Heart right ventricle (tissue), 16 donors: ENCODE measurements around the gene LDB2. TPM values are rescaled to one million over a fixed set of nuclear protein-coding genes. Genes with fewer than 3 reads are reported as not detected.
A peak's percentile ranks its signal among the peaks of the same experiment; 100 is the strongest.

Source experiments
- ATAC-seq, 8 donors: fragments of 200-7000 bp; cut with Tn5 transposase; one replicate each; pipeline ENCODE4 v1.9.1; 2020; ENCODE audit warnings: mild to moderate bottlenecking in 8 of 8, moderate library complexity in 8 of 8, moderate number of reproducible peaks in 1 of 8
- DNase-seq, 2 donors: peaks; one replicate each; pipeline ENCODE4 v3.0.0-alpha.2; 2020
- H3K27ac ChIP-seq, 10 donors: fragments of 200-600 bp; sonication (generic) in 2 of 10; one replicate each; pipeline versions ENCODE4 v1.5.0 to v1.8.0; 2020 to 2022; ENCODE audit warnings: mild to moderate bottlenecking in 3 of 10
- H3K27me3 ChIP-seq, 7 donors: fragments of 200-600 bp; one replicate each; pipeline ENCODE4 v1.8.0; 2021 to 2022; ENCODE audit warnings: mild to moderate bottlenecking in 2 of 7
- H3K36me3 ChIP-seq, 9 donors: fragments of 200-600 bp; sonication (generic) in 1 of 9; one replicate each; pipeline versions ENCODE4 v1.5.0 to v1.8.0; 2020 to 2022; ENCODE audit warnings: mild to moderate bottlenecking in 2 of 9
- H3K4me1 ChIP-seq, 9 donors: fragments of 200-600 bp; sonication (generic) in 1 of 9; one replicate each; pipeline versions ENCODE4 v1.5.0 to v1.8.0; 2020 to 2022; ENCODE audit warnings: mild to moderate bottlenecking in 4 of 9
- H3K4me3 ChIP-seq, 10 donors: fragments of 200-600 bp; sonication (generic) in 2 of 10; one replicate each; pipeline versions ENCODE4 v1.5.0 to v1.8.0; 2020 to 2022; ENCODE audit warnings: mild to moderate bottlenecking in 7 of 10, moderate library complexity in 2 of 10
- H3K9me3 ChIP-seq, 11 donors: fragments of 200-600 bp in 10 of 11; sonication (generic) in 2 of 11; one replicate each; pipeline versions ENCODE4 v1.5.0 to v1.8.0; 2013 to 2022; ENCODE audit warnings: mild to moderate bottlenecking in 2 of 11, control low read depth in 1 of 11, moderate library complexity in 1 of 11
- WGBS, 2 donors: extraction: QIAGEN DNeasy Blood & Tissue Kit; methylation state at CpG; one replicate each; pipeline ENCODE4 v1.1.7; 2013; ENCODE audit warnings: inconsistent platforms in 1 of 2; 5-methylcytosine and 5-hydroxymethylcytosine counted together
- intact Hi-C, 10 donors: fragments of 100-400 bp; cut with DNase I; formaldehyde crosslinking; loops; one replicate each; pipeline versions ENCODE4 v1.11.1 to v1.14.2; 2022
- polyA plus RNA-seq, 2 donors: library from polyadenylated mRNA; stranded (reverse); fragments of 200-250 nt; gene quantifications; one replicate each; pipeline ENCODE4 v1.2.3, GENCODE V29; 2013
- total RNA-seq, 10 donors: library from RNA; stranded (reverse); fragmentation: NEBNext Ultra II Directional in 3 of 10; extraction: Animal tissue kit (Norgen Biotek cat#: 25700) in 3 of 10; gene quantifications; one replicate each; pipeline versions ENCODE4 v1.2.1 to v1.2.4, GENCODE V29; 2021 to 2023
- TF ChIP-seq, protein P1 (sequence below), 9 donors: fragments of 200-600 bp; sonication (generic) in 2 of 9; IDR thresholded peaks; one replicate each; pipeline versions ENCODE4 v1.5.0 to v1.8.0; 2021 to 2022; ENCODE audit warnings: antibody characterized with exemption in 9 of 9, mild to moderate bottlenecking in 5 of 9, moderate library complexity in 1 of 9
- donor health status: Arrhythmogenic right ventricular cardiomyopathy.
- donor health status: ischemic (EF 13 %, LVEDD 7.1; RV severe dilation, severe dysfunction).
- donor health status: healthy with polysubstance abuse.
- donor health status: DM: no; HTN: yes; CAD: no.
- donor health status: DM: no; HTN: no; CAD: no.
- donor health status: ischemic (EF 25% LVEDD 6.9; RV normal size, moderate dysfunction).
- donor health status: ischemic (EF 25% LVEDD 5.7; RV mildly dilated, moderate dysfunction).
- donor health status: healthy.
- donor health status: DM: yes; HTN: yes; CAD: no.
- donor health status: Ischemic cardiomyopathy.
- donor health status: ischemic (EF 35%, LVEDD 5.7; RV mildly dilated, moderate dysfunction).
- donor health status: nonischemic (EF 11% LVEDD 7.7; RV severe dilation, severe dysfunction).
- donor health status: DM: yes; HTN: yes; CAD: no.
- donor health status: PGD.
- donor health status: ischemic (EF 29% LVEDD 5.4; RV normal size, mild dysfunction).
- donor health status: nonischemic (EF 23%, LVEDD 6.1; RV moderate dilation, normal function).

The LDB2 gene
- total and polyA plus RNA-seq, 12 donors = 14.5 to 43.3 (median 23.5) TPM

DNA sequence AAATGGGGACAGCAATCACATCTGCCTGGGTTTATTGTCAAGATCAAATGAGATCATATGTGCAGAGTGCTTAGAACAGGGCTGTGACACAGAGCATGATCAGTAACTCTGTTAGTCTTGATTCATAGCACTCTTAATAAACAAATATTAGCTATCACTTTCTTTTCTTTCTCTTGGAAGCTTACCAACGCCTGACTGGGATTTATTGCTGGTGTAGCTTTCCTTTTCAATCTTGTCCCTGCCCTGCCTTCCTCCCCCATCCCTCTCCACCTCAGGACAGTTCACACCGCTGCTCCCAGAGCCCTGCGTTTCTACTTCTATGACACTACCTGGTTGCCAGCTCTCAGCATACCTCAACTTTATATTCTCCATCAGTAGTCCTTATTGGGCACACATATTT lies 120.7 kb downstream of the LDB2 start:
- H3K4me1 ChIP-seq = peaks cover 0 to 4% (median 0%) of the 10 kb centered on the region in 9 donors
- no peak for DNase-seq
- no peaks in the 10 kb centered on the region for H3K27me3 ChIP-seq
- H3K4me3 ChIP-seq = no peak overlapping the region
- intact Hi-C loops = no loop called here
- WGBS, 2 donors = 74 to 88% methylated on average over 3 of the region's 3 CpGs
- no peaks in the 10 kb centered on the region for H3K9me3 ChIP-seq
- TF ChIP-seq, protein P1, sequence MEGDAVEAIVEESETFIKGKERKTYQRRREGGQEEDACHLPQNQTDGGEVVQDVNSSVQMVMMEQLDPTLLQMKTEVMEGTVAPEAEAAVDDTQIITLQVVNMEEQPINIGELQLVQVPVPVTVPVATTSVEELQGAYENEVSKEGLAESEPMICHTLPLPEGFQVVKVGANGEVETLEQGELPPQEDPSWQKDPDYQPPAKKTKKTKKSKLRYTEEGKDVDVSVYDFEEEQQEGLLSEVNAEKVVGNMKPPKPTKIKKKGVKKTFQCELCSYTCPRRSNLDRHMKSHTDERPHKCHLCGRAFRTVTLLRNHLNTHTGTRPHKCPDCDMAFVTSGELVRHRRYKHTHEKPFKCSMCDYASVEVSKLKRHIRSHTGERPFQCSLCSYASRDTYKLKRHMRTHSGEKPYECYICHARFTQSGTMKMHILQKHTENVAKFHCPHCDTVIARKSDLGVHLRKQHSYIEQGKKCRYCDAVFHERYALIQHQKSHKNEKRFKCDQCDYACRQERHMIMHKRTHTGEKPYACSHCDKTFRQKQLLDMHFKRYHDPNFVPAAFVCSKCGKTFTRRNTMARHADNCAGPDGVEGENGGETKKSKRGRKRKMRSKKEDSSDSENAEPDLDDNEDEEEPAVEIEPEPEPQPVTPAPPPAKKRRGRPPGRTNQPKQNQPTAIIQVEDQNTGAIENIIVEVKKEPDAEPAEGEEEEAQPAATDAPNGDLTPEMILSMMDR (IDR thresholded peaks at IDR 0.05) = no peak
- H3K36me3 ChIP-seq = peaks cover 0 to 37% (median 0%) of the 10 kb centered on the region in 9 donors
- ATAC-seq = no peak
- H3K27ac ChIP-seq = no peak overlapping the region

DNA sequence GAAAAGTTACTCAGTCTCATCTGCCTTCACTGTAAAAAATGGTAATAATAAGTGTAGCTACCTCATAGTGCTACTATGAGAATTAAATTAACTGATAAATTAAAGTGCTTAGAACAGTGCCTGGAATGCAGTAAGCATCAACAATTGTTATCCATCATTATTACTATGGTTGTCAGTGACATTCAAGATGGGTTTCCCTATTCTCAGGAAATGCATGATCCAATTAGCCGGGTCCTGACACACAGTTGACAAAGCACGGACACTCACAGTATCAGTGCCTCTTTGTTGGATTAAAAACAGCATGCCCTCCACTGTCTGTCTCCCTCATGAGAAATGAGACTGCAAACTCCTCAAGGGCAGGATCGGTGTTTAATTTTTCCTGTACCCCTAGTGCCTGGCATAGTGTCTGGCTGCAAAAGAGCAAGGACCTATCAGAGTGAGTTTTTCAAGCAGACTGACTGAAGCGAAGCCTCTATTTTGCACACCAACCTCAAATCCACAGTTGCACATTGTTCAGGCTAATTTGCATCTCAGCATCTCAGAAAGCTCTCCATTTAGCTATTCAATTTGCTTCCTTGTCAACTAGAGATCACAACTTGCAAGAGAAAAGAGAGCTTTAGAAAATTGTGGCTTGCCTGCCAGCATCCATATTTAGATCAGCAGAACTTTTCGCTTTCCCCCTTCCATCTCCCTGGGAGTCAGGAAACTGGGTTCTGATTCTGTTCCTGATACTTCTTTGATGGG lies 122.9 kb downstream of the LDB2 start:
- Histone ChIP-seq H3K4me3 (no peak overlapping the region), H3K36me3 (peaks cover 0 to 31% (median 0%) of the 10 kb centered on the region in 9 donors), H3K9me3 (no peaks in the 10 kb centered on the region), H3K27me3 (no peaks in the 10 kb centered on the region), H3K4me1 (peaks cover 0 to 23% (median 0%) of the 10 kb centered on the region in 9 donors), H3K27ac (no peak overlapping the region)
- ATAC-seq (no peak), DNase-seq (no peak)
- 84 to 90% methylated on average over 5 of the region's 5 CpGs for WGBS, 2 donors
- TF ChIP-seq, protein P1 (IDR thresholded peaks at IDR 0.05) = no peak
- intact Hi-C loops = no loop called here

DNA sequence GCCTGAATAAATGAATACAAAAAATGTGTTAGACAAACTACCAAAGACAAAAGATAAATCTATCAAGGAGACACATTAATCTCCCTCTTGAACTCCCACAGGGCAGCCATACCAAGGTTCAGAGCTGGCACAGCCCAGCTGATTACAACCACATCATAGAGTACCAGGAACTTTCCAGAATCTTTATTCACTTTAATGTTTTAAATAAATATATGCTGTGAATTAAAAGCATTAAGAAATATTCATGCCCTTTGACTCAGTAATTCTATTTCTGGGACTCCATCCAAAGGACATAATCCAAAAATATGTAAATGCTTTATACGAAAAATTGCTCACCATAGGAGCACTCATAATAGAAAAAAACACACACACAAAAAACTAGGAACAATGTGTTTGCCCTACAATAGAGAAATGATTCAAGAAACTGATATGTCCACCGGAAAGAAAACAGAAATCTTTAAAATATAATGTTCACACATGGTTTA lies 126.0 kb downstream of the LDB2 start:
- H3K4me3 ChIP-seq = no peak overlapping the region
- intact Hi-C loops = no loop called here
- peaks cover 0 to 14% (median 0%) of the 10 kb centered on the region in 9 donors for H3K36me3 ChIP-seq
- peak overlapping the region in 1 of 10 donors; percentile 13 for H3K27ac ChIP-seq
- DNase-seq (no peak), ATAC-seq (no peak)
- WGBS, 2 donors = 56 to 57% methylated on average over 2 of the region's 2 CpGs
- H3K9me3 ChIP-seq = no peaks in the 10 kb centered on the region
- H3K27me3 ChIP-seq = no peaks in the 10 kb centered on the region
- TF ChIP-seq, protein P1 (IDR thresholded peaks at IDR 0.05) = no peak
- H3K4me1 ChIP-seq = peaks cover 0 to 26% (median 0%) of the 10 kb centered on the region in 9 donors

DNA sequence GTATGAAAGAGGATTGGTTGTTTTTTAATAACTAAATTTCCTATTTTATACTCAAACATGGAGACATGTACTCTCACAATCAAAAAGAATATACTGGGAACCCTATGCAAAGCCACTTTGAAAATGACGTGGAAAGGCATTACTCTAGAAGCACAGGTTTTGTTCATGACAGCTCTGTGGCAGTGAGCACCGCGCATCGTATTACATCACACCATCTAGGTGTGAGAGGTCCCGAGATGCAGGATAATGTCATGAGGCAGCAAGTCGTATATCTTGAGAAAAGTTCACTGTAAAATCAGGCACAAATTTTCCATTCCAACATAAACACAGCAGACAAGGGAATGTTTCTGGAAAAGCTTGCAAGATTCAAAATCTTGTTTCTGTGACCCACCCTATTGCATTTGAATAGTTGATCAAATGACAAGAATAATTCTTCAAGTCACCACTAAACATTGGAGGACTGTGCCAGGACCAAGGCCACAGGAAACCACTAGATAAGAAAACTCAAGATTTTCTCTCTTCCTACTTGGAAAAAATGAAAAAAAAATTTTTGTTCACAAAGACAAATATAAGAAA lies 127.6 kb downstream of the LDB2 start:
- Histone ChIP-seq H3K27me3 (no peaks in the 10 kb centered on the region), H3K4me1 (peaks cover 0 to 26% (median 0%) of the 10 kb centered on the region in 9 donors), H3K27ac (no peak overlapping the region), H3K36me3 (no peaks in the 10 kb centered on the region), H3K9me3 (no peaks in the 10 kb centered on the region), H3K4me3 (no peak overlapping the region)
- no peak for ATAC-seq
- intact Hi-C loops = no loop called here
- TF ChIP-seq, protein P1 (IDR thresholded peaks at IDR 0.05) = no peak
- no peak for DNase-seq
- 77% methylated on average over 6 of the region's 6 CpGs for WGBS, 2 donors
